ENCODE measurements around the gene PTPN9. TPM values are rescaled to one million over a fixed set of nuclear protein-coding genes. Genes with fewer than 3 reads are reported as not detected.

Gene PTPN9
- total and polyA plus RNA-seq, 2 of the 13 experiments (the other 11 are each of a cell fraction or from before 2014, with no cell fraction given) = 16.6 to 19.9 TPM

DNA sequence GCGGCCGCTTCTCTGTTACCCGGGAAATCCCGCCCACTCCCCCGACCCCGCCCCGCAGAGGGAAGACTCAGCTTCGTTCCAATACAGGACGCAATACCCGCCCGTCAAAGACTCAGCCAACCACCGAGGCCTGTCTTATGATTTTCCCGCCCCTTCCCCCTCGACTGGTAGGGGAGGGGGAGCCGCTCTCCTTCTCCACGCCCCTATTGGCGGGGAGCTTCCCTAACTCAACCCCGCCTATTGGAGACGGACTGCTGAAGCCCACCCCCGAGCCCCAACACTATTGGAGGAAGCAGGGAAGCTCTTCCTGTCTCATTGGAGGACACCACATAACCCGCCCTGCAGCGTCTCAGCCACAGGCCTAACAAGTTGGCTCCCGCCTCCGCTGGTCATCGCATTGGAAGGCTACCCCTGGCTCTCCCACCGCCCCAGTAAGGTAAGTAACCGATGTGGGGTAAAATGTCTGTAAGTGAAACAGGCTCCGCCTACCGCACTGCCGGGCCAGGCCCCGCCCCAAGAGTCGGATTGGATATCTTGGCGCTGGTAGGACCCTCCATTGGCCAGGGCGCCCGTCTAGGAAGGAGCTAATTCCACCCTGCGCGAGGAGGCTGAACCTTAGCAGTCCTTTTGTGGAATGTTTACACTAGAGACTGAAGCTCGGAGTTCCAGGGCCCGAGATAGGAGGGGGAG lies 127.3 kb downstream of the PTPN9 start, which contains the start of gene SIN3A (continued):
- TF ChIP-seq, protein P1, sequence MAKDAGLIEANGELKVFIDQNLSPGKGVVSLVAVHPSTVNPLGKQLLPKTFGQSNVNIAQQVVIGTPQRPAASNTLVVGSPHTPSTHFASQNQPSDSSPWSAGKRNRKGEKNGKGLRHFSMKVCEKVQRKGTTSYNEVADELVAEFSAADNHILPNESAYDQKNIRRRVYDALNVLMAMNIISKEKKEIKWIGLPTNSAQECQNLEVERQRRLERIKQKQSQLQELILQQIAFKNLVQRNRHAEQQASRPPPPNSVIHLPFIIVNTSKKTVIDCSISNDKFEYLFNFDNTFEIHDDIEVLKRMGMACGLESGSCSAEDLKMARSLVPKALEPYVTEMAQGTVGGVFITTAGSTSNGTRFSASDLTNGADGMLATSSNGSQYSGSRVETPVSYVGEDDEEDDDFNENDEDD (CRISPR knock-in tag; IDR thresholded peaks at IDR 0.05; ENCODE audit: borderline replicate concordance) = peak; percentile 65; the same call in 1 of the 2 replicates
- TF ChIP-seq AHR (CRISPR knock-in tag; IDR thresholded peaks at IDR 0.05) (no peak), HMG20A (CRISPR knock-in tag; IDR thresholded peaks at IDR 0.05; ENCODE audit: borderline replicate concordance) (no peak), SOX6 (IDR thresholded peaks at IDR 0.05) (no peak), SOX6 (CRISPR knock-in tag; IDR thresholded peaks at IDR 0.05) (peak; percentile 52), BRCA1 (CRISPR knock-in tag; IDR thresholded peaks at IDR 0.05) (no peak), ZSCAN30 (CRISPR knock-in tag; IDR thresholded peaks at IDR 0.05) (peak; percentile 63; the same call in 1 of the 2 replicates), KLF13 (CRISPR knock-in tag; IDR thresholded peaks at IDR 0.05) (no peak), ATF1 (CRISPR knock-in tag; IDR thresholded peaks at IDR 0.05) (peak; percentile 73; the same call in 1 of the 2 replicates), SP2 (CRISPR knock-in tag; IDR thresholded peaks at IDR 0.05) (peak; percentile 95), AGO2 (optimal IDR thresholded peaks at IDR 0.05; ENCODE audit: low read depth, low read length) (peak; percentile 19), NFIB (CRISPR knock-in tag; IDR thresholded peaks at IDR 0.05; ENCODE audit: borderline replicate concordance) (no peak), PRMT3 (CRISPR knock-in tag; IDR thresholded peaks at IDR 0.05; ENCODE audit: borderline replicate concordance, low read depth) (no peak), STAG1 (CRISPR knock-in tag; IDR thresholded peaks at IDR 0.05) (no peak), ZNF354B (CRISPR knock-in tag; IDR thresholded peaks at IDR 0.05) (no peak), POLR2G (IDR thresholded peaks at IDR 0.05; ENCODE audit: low read depth, low read length) (peak; percentile 61; the same call in 1 of the 2 replicates), ZSCAN21 (CRISPR knock-in tag; IDR thresholded peaks at IDR 0.05; ENCODE audit: borderline replicate concordance) (no peak), HOXA3 (CRISPR knock-in tag; IDR thresholded peaks at IDR 0.05) (peak; percentile 26; the same call in 1 of the 2 replicates)
- TF ChIP-seq, protein P2, sequence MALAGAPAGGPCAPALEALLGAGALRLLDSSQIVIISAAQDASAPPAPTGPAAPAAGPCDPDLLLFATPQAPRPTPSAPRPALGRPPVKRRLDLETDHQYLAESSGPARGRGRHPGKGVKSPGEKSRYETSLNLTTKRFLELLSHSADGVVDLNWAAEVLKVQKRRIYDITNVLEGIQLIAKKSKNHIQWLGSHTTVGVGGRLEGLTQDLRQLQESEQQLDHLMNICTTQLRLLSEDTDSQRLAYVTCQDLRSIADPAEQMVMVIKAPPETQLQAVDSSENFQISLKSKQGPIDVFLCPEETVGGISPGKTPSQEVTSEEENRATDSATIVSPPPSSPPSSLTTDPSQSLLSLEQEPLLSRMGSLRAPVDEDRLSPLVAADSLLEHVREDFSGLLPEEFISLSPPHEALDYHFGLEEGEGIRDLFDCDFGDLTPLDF (CRISPR knock-in tag; IDR thresholded peaks at IDR 0.05) = peak; percentile 54
- TF ChIP-seq, protein P3, sequence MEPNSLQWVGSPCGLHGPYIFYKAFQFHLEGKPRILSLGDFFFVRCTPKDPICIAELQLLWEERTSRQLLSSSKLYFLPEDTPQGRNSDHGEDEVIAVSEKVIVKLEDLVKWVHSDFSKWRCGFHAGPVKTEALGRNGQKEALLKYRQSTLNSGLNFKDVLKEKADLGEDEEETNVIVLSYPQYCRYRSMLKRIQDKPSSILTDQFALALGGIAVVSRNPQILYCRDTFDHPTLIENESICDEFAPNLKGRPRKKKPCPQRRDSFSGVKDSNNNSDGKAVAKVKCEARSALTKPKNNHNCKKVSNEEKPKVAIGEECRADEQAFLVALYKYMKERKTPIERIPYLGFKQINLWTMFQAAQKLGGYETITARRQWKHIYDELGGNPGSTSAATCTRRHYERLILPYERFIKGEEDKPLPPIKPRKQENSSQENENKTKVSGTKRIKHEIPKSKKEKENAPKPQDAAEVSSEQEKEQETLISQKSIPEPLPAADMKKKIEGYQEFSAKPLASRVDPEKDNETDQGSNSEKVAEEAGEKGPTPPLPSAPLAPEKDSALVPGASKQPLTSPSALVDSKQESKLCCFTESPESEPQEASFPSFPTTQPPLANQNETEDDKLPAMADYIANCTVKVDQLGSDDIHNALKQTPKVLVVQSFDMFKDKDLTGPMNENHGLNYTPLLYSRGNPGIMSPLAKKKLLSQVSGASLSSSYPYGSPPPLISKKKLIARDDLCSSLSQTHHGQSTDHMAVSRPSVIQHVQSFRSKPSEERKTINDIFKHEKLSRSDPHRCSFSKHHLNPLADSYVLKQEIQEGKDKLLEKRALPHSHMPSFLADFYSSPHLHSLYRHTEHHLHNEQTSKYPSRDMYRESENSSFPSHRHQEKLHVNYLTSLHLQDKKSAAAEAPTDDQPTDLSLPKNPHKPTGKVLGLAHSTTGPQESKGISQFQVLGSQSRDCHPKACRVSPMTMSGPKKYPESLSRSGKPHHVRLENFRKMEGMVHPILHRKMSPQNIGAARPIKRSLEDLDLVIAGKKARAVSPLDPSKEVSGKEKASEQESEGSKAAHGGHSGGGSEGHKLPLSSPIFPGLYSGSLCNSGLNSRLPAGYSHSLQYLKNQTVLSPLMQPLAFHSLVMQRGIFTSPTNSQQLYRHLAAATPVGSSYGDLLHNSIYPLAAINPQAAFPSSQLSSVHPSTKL (CRISPR knock-in tag; IDR thresholded peaks at IDR 0.05) = no peak; the same call in 1 of the 2 replicates
- TF ChIP-seq, protein P4, sequence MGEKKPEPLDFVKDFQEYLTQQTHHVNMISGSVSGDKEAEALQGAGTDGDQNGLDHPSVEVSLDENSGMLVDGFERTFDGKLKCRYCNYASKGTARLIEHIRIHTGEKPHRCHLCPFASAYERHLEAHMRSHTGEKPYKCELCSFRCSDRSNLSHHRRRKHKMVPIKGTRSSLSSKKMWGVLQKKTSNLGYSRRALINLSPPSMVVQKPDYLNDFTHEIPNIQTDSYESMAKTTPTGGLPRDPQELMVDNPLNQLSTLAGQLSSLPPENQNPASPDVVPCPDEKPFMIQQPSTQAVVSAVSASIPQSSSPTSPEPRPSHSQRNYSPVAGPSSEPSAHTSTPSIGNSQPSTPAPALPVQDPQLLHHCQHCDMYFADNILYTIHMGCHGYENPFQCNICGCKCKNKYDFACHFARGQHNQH (CRISPR knock-in tag; IDR thresholded peaks at IDR 0.05) = peak; percentile 21; the same call in 1 of the 2 replicates
- TF ChIP-seq, protein P5, sequence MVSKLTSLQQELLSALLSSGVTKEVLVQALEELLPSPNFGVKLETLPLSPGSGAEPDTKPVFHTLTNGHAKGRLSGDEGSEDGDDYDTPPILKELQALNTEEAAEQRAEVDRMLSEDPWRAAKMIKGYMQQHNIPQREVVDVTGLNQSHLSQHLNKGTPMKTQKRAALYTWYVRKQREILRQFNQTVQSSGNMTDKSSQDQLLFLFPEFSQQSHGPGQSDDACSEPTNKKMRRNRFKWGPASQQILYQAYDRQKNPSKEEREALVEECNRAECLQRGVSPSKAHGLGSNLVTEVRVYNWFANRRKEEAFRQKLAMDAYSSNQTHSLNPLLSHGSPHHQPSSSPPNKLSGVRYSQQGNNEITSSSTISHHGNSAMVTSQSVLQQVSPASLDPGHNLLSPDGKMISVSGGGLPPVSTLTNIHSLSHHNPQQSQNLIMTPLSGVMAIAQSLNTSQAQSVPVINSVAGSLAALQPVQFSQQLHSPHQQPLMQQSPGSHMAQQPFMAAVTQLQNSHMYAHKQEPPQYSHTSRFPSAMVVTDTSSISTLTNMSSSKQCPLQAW (CRISPR knock-in tag; IDR thresholded peaks at IDR 0.05) = no peak

Measured in HepG2 (cell line).